ENCODE results near the gene SLC25A2.
"Not testable (repeated sequence)": the region's sequence is repeated elsewhere in the genome, so short reads cannot be mapped to it uniquely, and the experiment has no call there.

SLC25A2 gene

GRCh38 chr5:141303756-141304155 lies at the start of gene SLC25A2:
SLC25A2 (minus strand) TSS chr5:141304049; CDS start chr5:141303865, 184 bp downstream.
- DNase-seq = no peak

DNA sequence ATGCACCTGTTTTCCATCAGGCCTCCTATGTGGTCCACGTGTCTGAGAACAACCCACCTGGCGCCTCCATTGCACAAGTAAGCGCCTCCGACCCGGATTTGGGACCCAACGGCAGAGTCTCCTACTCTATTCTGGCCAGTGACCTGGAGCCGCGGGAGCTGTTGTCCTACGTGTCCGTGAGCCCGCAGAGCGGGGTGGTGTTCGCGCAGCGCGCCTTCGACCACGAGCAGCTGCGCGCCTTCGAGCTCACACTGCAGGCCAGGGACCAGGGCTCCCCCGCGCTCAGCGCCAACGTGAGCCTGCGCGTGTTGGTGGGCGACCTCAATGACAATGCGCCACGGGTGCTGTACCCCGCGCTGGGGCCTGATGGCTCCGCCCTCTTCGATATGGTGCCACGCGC lies 47.7 kb upstream of the SLC25A2 start:
- DNase-seq = no peak

- peak; percentile 24 for DNase-seq
These were observed 46.2 kb upstream of the SLC25A2 start, which contains the start of gene PCDHGB1 for GRCh38 chr5:141349917-141350619. PCDHGB1 (plus strand) TSS chr5:141350099; CDS start chr5:141350261, 162 bp downstream.

DNA sequence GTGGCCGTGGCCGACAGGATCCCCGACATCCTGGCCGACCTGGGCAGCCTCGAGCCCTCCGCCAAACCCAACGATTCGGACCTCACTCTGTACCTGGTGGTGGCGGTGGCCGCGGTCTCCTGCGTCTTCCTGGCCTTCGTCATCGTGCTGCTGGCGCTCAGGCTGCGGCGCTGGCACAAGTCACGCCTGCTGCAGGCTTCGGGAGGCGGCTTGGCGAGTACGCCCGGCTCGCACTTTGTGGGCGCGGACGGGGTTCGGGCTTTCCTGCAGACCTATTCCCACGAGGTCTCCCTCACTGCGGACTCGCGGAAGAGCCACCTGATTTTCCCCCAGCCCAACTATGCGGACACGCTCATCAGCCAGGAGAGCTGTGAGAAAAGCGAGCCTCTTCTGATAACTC lies 42.2 kb upstream of the SLC25A2 start:
- not testable (repeated sequence) for DNase-seq

DNA sequence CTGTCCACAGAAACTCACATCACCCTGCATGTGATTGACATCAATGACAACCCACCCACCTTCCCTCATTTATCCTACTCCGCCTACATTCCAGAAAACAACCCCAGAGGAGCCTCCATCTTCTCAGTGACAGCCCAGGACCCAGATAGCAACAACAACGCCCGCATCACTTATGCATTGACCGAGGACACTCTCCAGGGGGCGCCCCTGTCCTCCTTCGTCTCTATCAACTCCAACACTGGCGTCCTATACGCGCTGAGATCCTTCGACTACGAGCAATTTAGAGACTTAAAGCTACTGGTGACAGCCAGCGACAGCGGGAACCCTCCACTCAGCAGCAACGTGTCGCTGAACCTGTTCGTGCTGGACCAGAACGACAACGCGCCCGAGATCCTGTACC lies 41.5 kb upstream of the SLC25A2 start:
- DNase-seq = no peak

- DNase-seq = no peak
These were observed 40.2 kb upstream of the SLC25A2 start for GRCh38 chr5:141343953-141344463.

GRCh38 chr5:141343242-141343952 lies 39.5 kb upstream of the SLC25A2 start, which contains the start of gene PCDHGA3:
PCDHGA3 (plus strand) TSS chr5:141343829; CDS start chr5:141344034, 205 bp downstream.
- DNase-seq = no peak

GRCh38 chr5:141342773-141343172 lies 38.9 kb upstream of the SLC25A2 start:
- no peak for DNase-seq

GRCh38 chr5:141340781-141341354 lies 37.0 kb upstream of the SLC25A2 start:
- DNase-seq = not testable (repeated sequence)

DNA sequence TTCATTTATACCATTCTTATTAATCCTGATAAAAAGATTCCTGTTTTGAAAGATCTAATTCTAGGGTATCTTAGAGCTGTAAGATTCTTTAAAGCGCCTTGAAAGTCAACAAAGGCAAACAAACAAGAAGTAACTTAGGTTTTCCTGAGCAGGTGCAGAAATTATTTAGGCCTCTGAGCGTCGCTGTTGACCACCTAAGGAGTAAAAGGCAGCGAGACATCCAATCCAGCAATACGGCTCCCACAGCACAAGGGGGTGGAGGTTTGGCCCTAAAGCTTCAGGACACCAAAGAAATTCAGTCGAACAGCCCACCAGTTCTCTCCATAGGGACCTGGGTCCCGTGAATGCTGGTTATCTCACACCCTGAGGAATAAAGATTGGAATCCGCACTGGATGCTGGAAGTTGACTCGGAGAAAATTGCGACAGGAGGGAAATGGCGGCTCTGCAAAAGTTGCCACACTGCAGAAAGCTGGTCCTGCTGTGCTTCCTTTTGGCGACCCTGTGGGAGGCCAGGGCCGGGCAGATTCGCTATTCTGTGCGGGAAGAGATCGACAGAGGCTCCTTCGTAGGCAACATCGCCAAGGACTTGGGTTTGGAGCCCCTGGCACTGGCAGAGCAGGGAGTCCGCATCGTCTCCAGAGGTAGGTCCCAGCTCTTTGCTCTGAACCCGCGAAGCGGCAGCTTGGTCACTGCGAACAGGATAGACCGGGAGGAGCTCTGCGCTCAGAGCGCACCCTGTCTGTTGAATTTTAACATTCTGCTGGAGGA lies 34.9 kb upstream of the SLC25A2 start, which contains the start of gene PCDHGA2:
TSS of gene PCDHGA2 (plus strand) at position 223 of the 769 bp plus-strand sequence.
- DNase-seq = no peak

DNA sequence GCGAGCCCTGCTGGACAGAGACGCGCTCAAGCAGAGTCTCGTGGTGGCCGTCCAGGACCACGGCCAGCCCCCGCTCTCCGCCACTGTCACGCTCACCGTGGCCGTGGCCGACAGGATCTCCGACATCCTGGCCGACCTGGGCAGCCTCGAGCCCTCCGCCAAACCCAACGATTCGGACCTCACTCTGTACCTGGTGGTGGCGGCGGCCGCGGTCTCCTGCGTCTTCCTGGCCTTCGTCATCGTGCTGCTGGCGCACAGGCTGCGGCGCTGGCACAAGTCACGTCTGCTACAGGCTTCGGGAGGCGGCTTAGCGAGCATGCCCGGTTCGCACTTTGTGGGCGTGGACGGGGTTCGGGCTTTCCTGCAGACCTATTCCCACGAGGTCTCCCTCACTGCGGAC lies 28.7 kb upstream of the SLC25A2 start:
- not testable (repeated sequence) for DNase-seq

- DNase-seq = peak; percentile 23
These were observed 26.6 kb upstream of the SLC25A2 start, which contains the start of gene PCDHGA1 for GRCh38 chr5:141330299-141331080. PCDHGA1 (plus strand) TSS chr5:141330514.

DNA sequence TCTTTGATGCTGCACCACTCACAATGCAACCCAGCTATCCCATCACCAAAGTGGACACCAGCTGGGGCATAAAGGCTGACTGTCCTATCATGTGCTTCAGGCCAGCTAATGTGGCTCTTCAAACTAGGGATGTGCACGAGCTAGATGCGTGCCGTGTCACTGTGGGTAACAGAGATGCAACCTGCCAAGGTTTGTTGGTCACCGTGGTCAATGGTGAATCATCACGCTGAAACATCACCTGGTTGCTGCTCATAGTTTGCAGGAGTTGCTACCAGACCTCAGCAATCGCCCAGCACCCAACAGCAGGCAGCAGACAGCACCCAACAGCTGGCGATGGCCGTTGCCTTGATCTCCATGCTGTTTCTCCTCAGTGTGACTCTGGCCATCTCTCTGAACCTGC lies 24.4 kb upstream of the SLC25A2 start:
- no peak for DNase-seq

DNA sequence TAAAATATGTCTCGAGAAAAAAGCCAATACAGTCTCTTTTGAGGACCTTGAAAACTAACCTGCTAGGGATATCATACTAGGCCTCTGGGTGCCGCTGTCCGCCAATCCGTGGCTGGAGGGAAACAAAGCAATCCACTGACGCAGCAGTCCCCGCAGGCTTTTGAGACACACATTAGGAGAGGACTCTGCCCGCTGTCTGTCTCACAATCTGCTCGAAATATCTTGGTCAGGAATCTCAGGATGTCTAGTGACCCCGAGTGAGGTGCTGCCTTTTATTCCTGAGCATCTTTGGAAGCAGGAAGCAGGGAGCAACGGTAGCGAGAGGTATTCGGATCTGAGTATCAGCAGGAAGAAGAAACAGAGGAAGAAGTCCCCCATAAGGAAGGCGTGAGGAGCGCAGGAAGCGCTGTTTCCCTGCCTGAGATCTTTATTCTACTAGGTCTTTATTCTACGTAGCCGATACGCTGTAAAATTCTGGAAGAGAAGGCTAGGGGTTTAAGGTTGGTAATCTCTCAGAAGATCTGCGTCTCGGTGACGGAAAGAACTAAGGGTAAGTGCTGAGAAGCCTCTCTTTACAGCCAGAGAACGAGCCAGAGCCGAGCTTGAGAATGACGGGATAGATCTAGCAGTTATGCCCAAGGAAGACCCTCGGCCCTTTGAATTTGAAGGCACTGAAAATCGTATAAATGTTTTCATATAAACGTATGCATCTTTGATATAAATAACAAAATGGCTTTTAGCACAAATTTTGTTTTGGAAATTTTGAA lies 22.4 kb upstream of the SLC25A2 start:
- peak; percentile 68 for DNase-seq

GRCh38 chr5:141322261-141322660 lies 18.4 kb upstream of the SLC25A2 start:
- DNase-seq = no peak

- DNase-seq = peak; percentile 90
These were observed 16.6 kb upstream of the SLC25A2 start, which contains the start of gene TAF7 for GRCh38 chr5:141320225-141321169. TAF7 (minus strand) TSS chr5:141320784; CDS start chr5:141320044, 740 bp downstream.

- DNase-seq = no peak
These were observed 15.8 kb upstream of the SLC25A2 start for GRCh38 chr5:141319699-141320098.

DNA sequence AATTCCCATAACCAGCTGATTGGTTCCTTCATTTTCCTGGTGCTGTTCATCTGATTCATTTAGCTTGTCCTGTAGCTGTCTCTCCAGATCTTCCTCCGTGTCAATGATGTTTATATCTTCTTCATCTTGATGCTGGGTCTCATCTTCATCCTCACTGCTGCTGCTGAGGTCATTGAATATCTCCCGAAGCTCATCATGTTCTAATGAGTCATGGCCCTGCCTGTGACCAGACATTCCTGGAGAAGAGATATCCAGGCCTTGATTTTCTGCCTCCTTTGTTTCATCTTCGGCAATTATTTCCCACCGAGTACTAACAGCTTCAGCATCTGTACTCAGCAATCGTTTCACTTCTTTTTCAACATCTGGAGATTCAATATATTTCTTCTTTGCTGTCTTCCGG lies 15.4 kb upstream of the SLC25A2 start:
- DNase-seq = no peak

GRCh38 chr5:141316963-141317362 lies 13.1 kb upstream of the SLC25A2 start:
- not testable (repeated sequence) for DNase-seq

- DNase-seq = no peak
These were observed 9.9 kb upstream of the SLC25A2 start for GRCh38 chr5:141313711-141314110.

Data from activated CD4-positive, alpha-beta T cell treated with anti-CD3 and anti-CD28 coated beads, Interleukin-2, amount 50 U/mL, for 1 hour (primary cell).